Brain microvascular endothelial cell (primary cell): ENCODE measurements around the gene KRT83.

Experiments used
- DNase-seq: peaks from one replicate; pipeline ENCODE4 v3.0.0-alpha.2; 2020
- H3K27ac ChIP-seq: fragments of 250-450 bp; sonication (Bioruptor Pico); 2 replicates; pipeline ENCODE4 v1.5.1; 2020; ENCODE audit warnings: mild to moderate bottlenecking, moderate library complexity
- H3K27me3 ChIP-seq: fragments of 250-450 bp; sonication (Bioruptor Pico); replicated peaks from 2 replicates; pipeline ENCODE4 v1.5.1; 2020; ENCODE audit warnings: mild to moderate bottlenecking
- H3K36me3 ChIP-seq: fragments of 250-450 bp; sonication (Bioruptor Pico); replicated peaks from 2 replicates; pipeline ENCODE4 v1.5.1; 2020; ENCODE audit warnings: mild to moderate bottlenecking
- H3K4me3 ChIP-seq: 2 replicates; pipeline ENCODE4 v1.5.1; 2011; ENCODE audit warnings: low read depth, mild to moderate bottlenecking, control low read depth, low read length, moderate library complexity
- in situ Hi-C: cut with HindIII; loops from 2 replicates; pipeline ENCODE4 v1.10.0; 2017; ENCODE audit warnings: low sequenced_read_pairs, low pct_ligation_motif_present
- TF ChIP-seq, protein P1 (sequence below): IDR thresholded peaks from 2 replicates; pipeline ENCODE4 v1.5.1; 2011; ENCODE audit warnings: low read depth, mild to moderate bottlenecking, moderate library complexity, low read length, control low read depth, inconsistent platforms; ENCODE audit errors: missing control alignments

The KRT83 gene

GRCh38 chr12:52361553-52361952 is 40.4 kb upstream of the KRT83 start:
- no peaks in the 10 kb centered on the region for H3K36me3 ChIP-seq
- TF ChIP-seq, protein P1, sequence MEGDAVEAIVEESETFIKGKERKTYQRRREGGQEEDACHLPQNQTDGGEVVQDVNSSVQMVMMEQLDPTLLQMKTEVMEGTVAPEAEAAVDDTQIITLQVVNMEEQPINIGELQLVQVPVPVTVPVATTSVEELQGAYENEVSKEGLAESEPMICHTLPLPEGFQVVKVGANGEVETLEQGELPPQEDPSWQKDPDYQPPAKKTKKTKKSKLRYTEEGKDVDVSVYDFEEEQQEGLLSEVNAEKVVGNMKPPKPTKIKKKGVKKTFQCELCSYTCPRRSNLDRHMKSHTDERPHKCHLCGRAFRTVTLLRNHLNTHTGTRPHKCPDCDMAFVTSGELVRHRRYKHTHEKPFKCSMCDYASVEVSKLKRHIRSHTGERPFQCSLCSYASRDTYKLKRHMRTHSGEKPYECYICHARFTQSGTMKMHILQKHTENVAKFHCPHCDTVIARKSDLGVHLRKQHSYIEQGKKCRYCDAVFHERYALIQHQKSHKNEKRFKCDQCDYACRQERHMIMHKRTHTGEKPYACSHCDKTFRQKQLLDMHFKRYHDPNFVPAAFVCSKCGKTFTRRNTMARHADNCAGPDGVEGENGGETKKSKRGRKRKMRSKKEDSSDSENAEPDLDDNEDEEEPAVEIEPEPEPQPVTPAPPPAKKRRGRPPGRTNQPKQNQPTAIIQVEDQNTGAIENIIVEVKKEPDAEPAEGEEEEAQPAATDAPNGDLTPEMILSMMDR = no peak
- no peak for DNase-seq
- no peaks in the 10 kb centered on the region for H3K27me3 ChIP-seq
- no peak overlapping the region for H3K27ac ChIP-seq
- in situ Hi-C loops = no loop called here
- H3K4me3 ChIP-seq = no peak overlapping the region

DNA sequence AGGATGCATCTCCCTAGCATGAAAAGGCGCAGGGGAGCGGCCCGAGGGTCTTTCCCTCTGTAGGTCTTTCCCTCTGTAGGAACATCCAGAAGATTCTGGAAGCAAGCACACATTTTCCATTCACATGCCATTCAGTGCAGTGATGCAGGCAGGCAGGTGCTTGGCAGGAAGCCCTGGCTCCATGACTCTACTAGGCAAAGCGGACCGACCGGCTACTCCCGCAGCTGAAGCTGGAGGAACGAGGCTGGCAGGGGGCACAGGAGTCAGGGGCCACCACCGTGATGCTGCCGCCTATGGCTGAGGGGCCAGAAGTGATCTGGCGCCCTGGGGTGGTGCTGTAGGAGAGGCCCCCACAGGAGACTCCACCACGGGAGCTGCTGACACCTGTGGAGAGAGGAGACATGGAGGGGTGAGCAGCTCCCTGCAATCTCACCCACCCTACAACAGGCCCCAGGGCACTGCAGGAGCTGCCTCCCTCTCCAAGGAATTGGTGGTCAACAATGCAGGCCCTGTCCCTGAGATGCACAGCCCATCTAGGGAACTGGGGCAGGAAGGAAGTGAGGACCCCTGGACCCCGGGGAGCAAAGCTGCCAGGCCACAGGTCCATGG is 39.6 kb upstream of the KRT83 start:
- Histone ChIP-seq H3K27ac (no peak overlapping the region), H3K36me3 (no peaks in the 10 kb centered on the region), H3K27me3 (no peaks in the 10 kb centered on the region), H3K4me3 (no peak overlapping the region)
- in situ Hi-C loops = no loop called here
- no peak for DNase-seq
- TF ChIP-seq, protein P1 = no peak

GRCh38 chr12:52360106-52360662 is 39.0 kb upstream of the KRT83 start:
- DNase-seq = no peak
- no peaks in the 10 kb centered on the region for H3K27me3 ChIP-seq
- no peak overlapping the region for H3K27ac ChIP-seq
- TF ChIP-seq, protein P1 = no peak
- in situ Hi-C loops = no loop called here
- no peaks in the 10 kb centered on the region for H3K36me3 ChIP-seq
- H3K4me3 ChIP-seq = no peak overlapping the region

GRCh38 chr12:52359621-52360061 is 38.4 kb upstream of the KRT83 start:
- H3K4me3 ChIP-seq = no peak overlapping the region
- in situ Hi-C loops = no loop called here
- TF ChIP-seq, protein P1 = no peak
- no peak overlapping the region for H3K27ac ChIP-seq
- no peaks in the 10 kb centered on the region for H3K27me3 ChIP-seq
- DNase-seq = no peak
- no peaks in the 10 kb centered on the region for H3K36me3 ChIP-seq

- H3K27ac ChIP-seq = no peak overlapping the region
- in situ Hi-C loops = no loop called here
- peaks cover 2% of the 10 kb centered on the region for H3K27me3 ChIP-seq
- H3K36me3 ChIP-seq = no peaks in the 10 kb centered on the region
- DNase-seq = no peak
- H3K4me3 ChIP-seq = no peak overlapping the region
- TF ChIP-seq, protein P1 = peak; percentile 1
Observed at GRCh38 chr12:52358575-52359350, 37.6 kb upstream of the KRT83 start.
